GM19468 (cell line): ENCODE results near the gene CLCF1.

Experiments
- ATAC-seq: cut with Tn5 transposase; IDR thresholded peaks from one replicate; pipeline ENCODE4 v1.9.1; 2021; ENCODE audit warnings: mild to moderate bottlenecking, moderate library complexity, moderate number of reproducible peaks; ENCODE audit not compliant: unreplicated experiment; ENCODE audit errors: extremely low read depth

Gene CLCF1

GRCh38 chr11:67376873-67377808 is 3.7 kb upstream of the CLCF1 start:
- ATAC-seq: no peak

GRCh38 chr11:67376063-67376820 is 2.8 kb upstream of the CLCF1 start:
- no peak for ATAC-seq

- ATAC-seq: no peak
Measured at GRCh38 chr11:67375320-67376055, 2.1 kb upstream of the CLCF1 start.

GRCh38 chr11:67374571-67375281 is 1.3 kb upstream of the CLCF1 start:
- ATAC-seq: no peak

- ATAC-seq: no peak
Measured at GRCh38 chr11:67373648-67374570, 511 bp upstream of the CLCF1 start.

- no peak for ATAC-seq
Measured at GRCh38 chr11:67372321-67372992, 941 bp downstream of the CLCF1 start.

GRCh38 chr11:67371911-67372320 is 1.5 kb downstream of the CLCF1 start:
- no peak for ATAC-seq

- ATAC-seq: no peak
Measured at GRCh38 chr11:67371189-67371910, 2.0 kb downstream of the CLCF1 start.

GRCh38 chr11:67370351-67371076 is 2.9 kb downstream of the CLCF1 start:
- ATAC-seq: no peak

- ATAC-seq: no peak
Measured at GRCh38 chr11:67369801-67370284, 3.6 kb downstream of the CLCF1 start.

- ATAC-seq: no peak
Measured at GRCh38 chr11:67369275-67369674, 4.1 kb downstream of the CLCF1 start.

GRCh38 chr11:67368621-67369020 is 4.8 kb downstream of the CLCF1 start:
- ATAC-seq: no peak

- ATAC-seq: no peak
Measured at GRCh38 chr11:67367761-67368227, 5.6 kb downstream of the CLCF1 start.

GRCh38 chr11:67366961-67367760 is 6.2 kb downstream of the CLCF1 start:
- ATAC-seq: no peak

GRCh38 chr11:67366546-67366945 is 6.9 kb downstream of the CLCF1 start:
- no peak for ATAC-seq
